PFSK-1 (cell line): ENCODE measurements around the gene STK16.

ENCODE experiments used
- POLR2AphosphoS5 ChIP-seq: IDR thresholded peaks from 2 replicates; pipeline ENCODE4 v1.6.1; 2012; ENCODE audit warnings: low read depth, mild to moderate bottlenecking, control low read depth, low read length, moderate library complexity
- SIN3A ChIP-seq: IDR thresholded peaks from 2 replicates; pipeline ENCODE4 v1.6.1; 2012; ENCODE audit warnings: mild to moderate bottlenecking, low read length, moderate library complexity, borderline replicate concordance; ENCODE audit not compliant: insufficient read depth
- TF ChIP-seq, protein P1 (sequence below), 2 experiments: IDR thresholded peaks; 2 replicates each; pipeline versions ENCODE4 v1.6.1 to v1.8.0; 2011 to 2012; ENCODE audit warnings: low read depth in 2 of 2, low read length in 2 of 2, control low read depth in 1 of 2, inconsistent platforms in 1 of 2, mild to moderate bottlenecking in 1 of 2, moderate library complexity in 1 of 2; ENCODE audit not compliant: insufficient read depth in 1 of 2

DNA sequence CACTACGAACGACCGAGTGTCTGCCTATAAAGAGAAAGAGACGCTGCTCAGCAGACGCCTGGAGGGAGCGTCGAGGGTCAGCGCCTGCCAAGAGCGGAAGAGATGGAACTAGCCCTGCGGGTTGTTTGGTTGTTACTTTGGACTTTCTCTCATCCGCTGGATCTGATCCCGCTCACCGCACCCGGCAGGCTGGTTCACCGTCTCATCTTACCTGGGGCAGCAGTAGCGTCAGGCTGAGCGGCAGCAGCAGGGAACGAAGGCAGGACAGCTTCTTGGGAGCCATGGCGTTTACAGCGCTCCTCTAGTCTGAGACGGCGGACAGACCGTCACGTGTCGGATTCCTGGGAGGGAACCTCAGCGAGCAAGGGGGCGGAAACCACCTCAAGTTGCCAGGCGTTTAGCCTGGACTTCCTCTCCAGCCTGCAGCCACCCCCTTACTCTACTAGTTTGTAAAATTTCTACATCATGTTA, 2.0 kb upstream of the STK16 start:
- TF ChIP-seq POLR2AphosphoS5 (no peak), SIN3A (no peak)
- TF ChIP-seq, protein P1, sequence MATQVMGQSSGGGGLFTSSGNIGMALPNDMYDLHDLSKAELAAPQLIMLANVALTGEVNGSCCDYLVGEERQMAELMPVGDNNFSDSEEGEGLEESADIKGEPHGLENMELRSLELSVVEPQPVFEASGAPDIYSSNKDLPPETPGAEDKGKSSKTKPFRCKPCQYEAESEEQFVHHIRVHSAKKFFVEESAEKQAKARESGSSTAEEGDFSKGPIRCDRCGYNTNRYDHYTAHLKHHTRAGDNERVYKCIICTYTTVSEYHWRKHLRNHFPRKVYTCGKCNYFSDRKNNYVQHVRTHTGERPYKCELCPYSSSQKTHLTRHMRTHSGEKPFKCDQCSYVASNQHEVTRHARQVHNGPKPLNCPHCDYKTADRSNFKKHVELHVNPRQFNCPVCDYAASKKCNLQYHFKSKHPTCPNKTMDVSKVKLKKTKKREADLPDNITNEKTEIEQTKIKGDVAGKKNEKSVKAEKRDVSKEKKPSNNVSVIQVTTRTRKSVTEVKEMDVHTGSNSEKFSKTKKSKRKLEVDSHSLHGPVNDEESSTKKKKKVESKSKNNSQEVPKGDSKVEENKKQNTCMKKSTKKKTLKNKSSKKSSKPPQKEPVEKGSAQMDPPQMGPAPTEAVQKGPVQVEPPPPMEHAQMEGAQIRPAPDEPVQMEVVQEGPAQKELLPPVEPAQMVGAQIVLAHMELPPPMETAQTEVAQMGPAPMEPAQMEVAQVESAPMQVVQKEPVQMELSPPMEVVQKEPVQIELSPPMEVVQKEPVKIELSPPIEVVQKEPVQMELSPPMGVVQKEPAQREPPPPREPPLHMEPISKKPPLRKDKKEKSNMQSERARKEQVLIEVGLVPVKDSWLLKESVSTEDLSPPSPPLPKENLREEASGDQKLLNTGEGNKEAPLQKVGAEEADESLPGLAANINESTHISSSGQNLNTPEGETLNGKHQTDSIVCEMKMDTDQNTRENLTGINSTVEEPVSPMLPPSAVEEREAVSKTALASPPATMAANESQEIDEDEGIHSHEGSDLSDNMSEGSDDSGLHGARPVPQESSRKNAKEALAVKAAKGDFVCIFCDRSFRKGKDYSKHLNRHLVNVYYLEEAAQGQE (IDR thresholded peaks at IDR 0.05; ENCODE audit: insufficient read depth in 1 of 2, low read depth in 2 of 2, low read length in 2 of 2) = no peak
